COR-L47 (cell line): Measurements from ENCODE around the gene ZNF580.

Experiments used
- DNase-seq: peaks from one replicate; lab custom pipeline; 2025; lab: John Stamatoyannopoulos, UW

The ZNF580 gene

GRCh38 chr19:55663846-55664536 is 23.2 kb downstream of the ZNF580 start:
- DNase-seq = no peak

GRCh38 chr19:55666343-55667005 is 25.7 kb downstream of the ZNF580 start:
- no peak for DNase-seq

DNA sequence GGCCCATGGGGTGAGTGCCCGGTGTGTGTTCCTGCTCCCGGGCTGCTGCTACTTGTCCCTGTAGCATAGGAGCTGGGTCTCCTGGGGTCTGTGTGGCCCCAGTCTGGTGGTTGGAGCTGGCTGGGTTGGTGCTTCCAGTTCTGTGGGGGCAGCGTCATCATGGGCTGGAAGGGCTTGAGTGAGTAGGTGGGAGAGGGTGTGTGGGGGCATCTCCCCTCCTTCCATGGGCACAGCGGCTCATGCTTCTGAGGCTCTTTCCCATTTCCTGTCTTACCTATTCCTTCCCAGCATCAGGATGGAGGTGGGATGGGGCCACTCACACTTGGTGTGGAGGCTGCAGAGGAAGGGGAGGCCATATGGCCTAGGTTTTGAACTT is 26.2 kb downstream of the ZNF580 start:
- DNase-seq = no peak

DNA sequence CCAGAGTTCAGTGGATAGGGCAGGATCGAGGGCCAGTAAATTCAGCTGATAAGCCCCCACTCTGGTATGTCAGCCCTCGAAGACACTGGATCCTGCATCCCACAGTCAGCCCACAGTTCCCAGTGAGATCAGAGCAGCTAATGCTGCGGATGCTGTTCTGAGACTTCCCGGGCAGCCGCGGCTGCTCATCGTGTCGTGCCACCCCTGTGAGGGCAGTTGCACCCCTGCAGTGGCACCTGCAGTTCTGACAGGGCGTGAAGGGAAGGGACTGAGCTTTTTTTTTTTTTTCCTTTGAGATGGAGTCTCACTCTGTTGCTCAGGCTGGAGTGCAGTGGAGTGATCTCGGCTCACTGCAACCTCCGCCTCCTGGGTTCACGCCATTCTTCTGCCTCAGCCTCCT is 26.7 kb downstream of the ZNF580 start:
- DNase-seq = no peak

GRCh38 chr19:55667958-55668357 is 27.2 kb downstream of the ZNF580 start:
- DNase-seq = no peak

DNA sequence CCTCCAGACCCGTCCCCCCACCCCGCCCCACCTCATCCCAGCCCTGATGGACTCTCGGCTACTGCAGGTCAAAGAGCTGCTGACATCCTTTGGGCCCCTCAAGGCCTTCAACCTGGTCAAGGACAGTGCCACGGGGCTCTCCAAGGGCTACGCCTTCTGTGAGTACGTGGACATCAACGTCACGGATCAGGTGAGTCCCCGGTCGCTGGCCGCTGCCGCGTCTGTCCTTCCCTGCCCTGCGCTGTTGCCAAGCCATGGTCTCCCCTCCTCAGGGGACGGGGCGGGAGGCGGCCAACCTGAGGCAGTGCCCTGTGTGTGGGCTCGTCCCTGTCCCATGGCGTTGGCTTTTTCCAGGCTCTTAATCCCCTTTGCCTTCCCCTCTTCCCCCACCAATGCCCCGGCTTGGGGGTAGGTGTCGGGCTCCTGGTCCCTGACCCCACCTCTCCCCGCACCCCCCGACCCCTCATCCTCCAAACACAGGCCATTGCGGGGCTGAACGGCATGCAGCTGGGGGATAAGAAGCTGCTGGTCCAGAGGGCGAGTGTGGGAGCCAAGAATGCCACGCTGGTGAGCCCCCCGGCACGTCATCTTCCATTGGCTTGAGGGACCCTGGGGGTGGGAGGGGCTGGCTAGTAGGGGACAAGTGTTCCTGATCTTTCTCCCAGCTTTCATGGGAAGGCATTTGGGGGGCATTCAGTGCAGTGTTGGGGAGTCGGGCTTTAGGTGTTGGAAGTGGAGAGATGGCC is 28.0 kb downstream of the ZNF580 start:
- no peak for DNase-seq

DNA sequence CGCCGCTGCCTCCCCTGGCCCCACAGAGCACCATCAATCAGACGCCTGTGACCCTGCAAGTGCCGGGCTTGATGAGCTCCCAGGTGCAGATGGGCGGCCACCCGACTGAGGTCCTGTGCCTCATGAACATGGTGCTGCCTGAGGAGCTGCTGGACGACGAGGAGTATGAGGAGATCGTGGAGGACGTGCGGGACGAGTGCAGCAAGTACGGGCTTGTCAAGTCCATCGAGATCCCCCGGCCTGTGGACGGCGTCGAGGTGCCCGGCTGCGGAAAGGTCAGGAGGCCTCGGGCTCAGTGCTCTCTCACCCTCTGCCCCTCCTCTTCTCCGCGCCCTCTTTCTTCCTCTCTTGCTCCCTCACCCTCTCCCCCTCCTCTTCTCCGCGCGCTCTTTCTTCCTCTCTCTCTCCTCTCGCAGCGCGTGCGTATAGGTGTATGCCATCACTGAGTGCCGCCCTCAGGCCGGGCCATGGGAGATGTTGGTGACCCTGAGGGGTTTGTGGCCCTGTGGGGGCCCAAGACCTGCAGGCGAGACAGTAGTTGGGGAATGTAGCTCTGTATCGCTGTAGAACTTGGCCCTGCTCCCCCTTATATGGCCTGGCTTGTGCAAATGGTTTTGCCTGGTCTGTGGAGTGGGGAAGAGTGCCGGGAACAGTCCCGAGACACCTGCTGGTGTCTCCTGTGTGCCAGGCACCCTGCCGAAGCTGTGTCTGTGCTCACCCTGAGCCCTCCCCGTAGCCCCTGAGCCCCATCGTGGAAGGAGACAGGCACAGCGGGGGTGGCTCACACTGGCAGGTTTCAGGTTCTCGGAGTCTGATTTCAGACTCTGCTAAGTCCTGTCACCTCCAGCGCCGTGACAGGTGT is 28.8 kb downstream of the ZNF580 start:
- DNase-seq = no peak

GRCh38 chr19:55670280-55671053 is 29.7 kb downstream of the ZNF580 start:
- DNase-seq = peak; percentile 52

- DNase-seq = no peak
Measured at GRCh38 chr19:55671054-55671378, 30.2 kb downstream of the ZNF580 start.

GRCh38 chr19:55672418-55672817 is 31.6 kb downstream of the ZNF580 start:
- no peak for DNase-seq

- DNase-seq = no peak
Measured at GRCh38 chr19:55673465-55673864, 32.7 kb downstream of the ZNF580 start.

DNA sequence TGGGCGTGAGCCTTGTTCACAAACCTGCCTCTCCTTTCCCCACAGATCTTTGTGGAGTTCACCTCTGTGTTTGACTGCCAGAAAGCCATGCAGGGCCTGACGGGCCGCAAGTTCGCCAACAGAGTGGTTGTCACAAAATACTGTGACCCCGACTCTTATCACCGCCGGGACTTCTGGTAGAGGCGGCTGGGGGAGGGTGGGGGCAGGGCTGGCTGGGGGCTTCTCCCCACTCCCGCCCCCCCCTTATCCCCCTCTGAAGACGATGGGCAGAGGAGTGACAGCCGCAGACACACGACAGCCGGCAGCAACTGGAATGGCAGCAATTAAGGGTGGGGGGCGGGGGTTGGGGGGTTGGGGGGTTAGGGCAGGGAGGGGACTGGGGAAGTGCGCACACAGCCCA is 33.1 kb downstream of the ZNF580 start:
- no peak for DNase-seq

DNA sequence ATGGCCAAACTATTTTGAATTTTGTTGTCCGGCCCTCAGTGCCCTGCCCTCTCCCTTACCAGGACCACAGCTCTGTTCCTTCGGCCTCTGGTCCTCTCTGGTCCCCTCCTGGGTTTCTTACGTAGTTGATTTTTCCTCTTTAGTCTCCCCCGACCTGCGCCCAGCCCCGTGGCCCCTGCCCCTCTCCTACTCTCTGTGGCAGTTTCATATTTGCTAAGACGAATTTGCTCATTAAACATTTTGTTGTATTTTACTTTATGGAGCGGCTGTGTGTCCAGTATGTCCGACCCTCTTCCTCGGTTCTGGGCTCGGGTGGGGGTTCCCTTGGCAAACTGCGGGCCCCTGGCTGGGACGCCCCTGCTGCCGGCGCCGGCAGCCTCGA is 33.6 kb downstream of the ZNF580 start:
- DNase-seq = no peak

DNA sequence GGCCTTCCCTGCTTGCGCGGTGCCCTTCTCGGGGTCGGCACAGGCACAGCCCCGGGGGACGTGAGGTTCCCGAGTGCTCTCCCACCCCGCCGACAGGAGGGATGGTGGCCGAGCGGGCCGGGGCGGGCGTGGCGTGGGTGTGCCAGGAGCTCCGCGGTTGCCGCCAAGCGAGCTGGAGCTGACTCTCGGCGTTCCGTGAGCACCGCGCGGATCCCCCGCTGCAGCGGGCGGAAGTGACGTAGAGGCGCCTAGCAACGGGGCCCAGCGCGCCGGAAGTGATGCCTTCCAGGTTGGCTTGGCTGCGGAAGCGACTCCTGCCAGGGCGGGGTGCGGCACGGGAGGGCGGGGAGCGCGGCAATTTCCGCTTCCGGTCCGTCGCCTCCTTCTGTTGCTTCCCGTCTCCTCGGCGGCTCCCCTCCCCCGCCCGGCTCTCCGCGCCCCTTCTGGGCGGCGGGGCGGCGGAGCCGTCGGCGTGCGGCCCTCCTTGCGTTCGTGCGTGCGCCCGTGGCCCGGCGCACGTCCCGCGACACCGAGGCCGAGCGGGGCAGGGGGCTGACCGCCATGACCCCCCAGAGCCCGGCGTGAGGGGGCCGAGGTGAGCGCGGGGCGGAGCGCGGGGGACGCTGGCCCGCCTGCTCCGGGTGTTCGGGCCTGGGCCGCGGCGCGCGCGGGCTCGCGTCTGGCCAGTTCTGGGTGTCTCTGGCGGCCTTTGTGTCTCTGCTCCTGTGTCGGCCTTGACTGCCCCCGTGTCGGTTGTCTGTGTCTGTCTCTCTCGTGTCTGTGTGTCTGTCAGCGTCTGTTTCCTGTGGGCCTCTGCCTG is 34.2 kb downstream of the ZNF580 start, which contains the start of gene EPN1:
Gene EPN1, plus strand, starts transcription at position 386 of the 820 bp plus-strand sequence. CDS start 3,402 bp downstream, outside the sequence.
- DNase-seq = peak; percentile 98

- no peak for DNase-seq
Measured at GRCh38 chr19:55675661-55676354, 35.0 kb downstream of the ZNF580 start.

- DNase-seq = no peak
Measured at GRCh38 chr19:55676383-55676782, 35.6 kb downstream of the ZNF580 start.

- DNase-seq = no peak
Measured at GRCh38 chr19:55676889-55677505, 36.2 kb downstream of the ZNF580 start.

GRCh38 chr19:55677572-55678028 is 36.8 kb downstream of the ZNF580 start:
- DNase-seq = no peak

- DNase-seq = no peak
Measured at GRCh38 chr19:55678121-55678671, 37.4 kb downstream of the ZNF580 start.
